ENCODE data around the gene C4A.
"Not testable (repeated sequence)": the region's sequence is repeated elsewhere in the genome, so short reads cannot be mapped to it uniquely, and the experiment has no call there.

The C4A gene

GRCh38 chr6:31981744-31982143, at the start of gene C4A:
Gene C4A (plus strand): TSS chr6:31982057. CDS start chr6:31982108, 51 bp downstream.
- not testable (repeated sequence) for DNase-seq (ENCODE audit: low read depth)

- DNase-seq (ENCODE audit: low read depth), result not testable (repeated sequence)
Measured at GRCh38 chr6:31932137-31932536, 49.7 kb upstream of the C4A start.

- no peak for DNase-seq (ENCODE audit: low read depth)
Measured at GRCh38 chr6:31933537-31933936, 48.3 kb upstream of the C4A start.

- DNase-seq (ENCODE audit: low read depth), result no peak
Measured at GRCh38 chr6:31935021-31935420, 46.8 kb upstream of the C4A start.

GRCh38 chr6:31935823-31936222, 46.0 kb upstream of the C4A start:
- no peak for DNase-seq (ENCODE audit: low read depth)

GRCh38 chr6:31940256-31940664, 41.6 kb upstream of the C4A start:
- peak; percentile 25 for DNase-seq (ENCODE audit: low read depth)

- no peak for DNase-seq (ENCODE audit: low read depth)
Measured at GRCh38 chr6:31943742-31944141, 38.1 kb upstream of the C4A start.

GRCh38 chr6:31945154-31945506, 36.7 kb upstream of the C4A start:
- DNase-seq (ENCODE audit: low read depth), result no peak

GRCh38 chr6:31945507-31946369, 36.1 kb upstream of the C4A start, which contains the start of gene CFB:
Gene CFB (plus strand): TSS chr6:31946095. CDS start chr6:31946222, 127 bp downstream.
- peak; percentile 83 for DNase-seq (ENCODE audit: low read depth)

GRCh38 chr6:31946370-31946885, 35.4 kb upstream of the C4A start:
- DNase-seq (ENCODE audit: low read depth), result no peak

GRCh38 chr6:31947070-31947675, 34.7 kb upstream of the C4A start:
- no peak for DNase-seq (ENCODE audit: low read depth)

- DNase-seq (ENCODE audit: low read depth), result no peak
Measured at GRCh38 chr6:31947864-31948263, 34.0 kb upstream of the C4A start.

GRCh38 chr6:31948306-31948705, 33.6 kb upstream of the C4A start:
- no peak for DNase-seq (ENCODE audit: low read depth)

GRCh38 chr6:31948753-31949413, 33.0 kb upstream of the C4A start:
- DNase-seq (ENCODE audit: low read depth), result no peak

- DNase-seq (ENCODE audit: low read depth), result no peak
Measured at GRCh38 chr6:31949926-31950548, 31.8 kb upstream of the C4A start.

GRCh38 chr6:31952140-31952805, 29.6 kb upstream of the C4A start:
- peak; percentile 52 for DNase-seq (ENCODE audit: low read depth)

- DNase-seq (ENCODE audit: low read depth), result no peak
Measured at GRCh38 chr6:31952890-31953289, 29.0 kb upstream of the C4A start.

- no peak for DNase-seq (ENCODE audit: low read depth)
Measured at GRCh38 chr6:31954511-31954910, 27.3 kb upstream of the C4A start.

- DNase-seq (ENCODE audit: low read depth), result no peak
Measured at GRCh38 chr6:31956796-31957195, 25.1 kb upstream of the C4A start.

- no peak for DNase-seq (ENCODE audit: low read depth)
Measured at GRCh38 chr6:31958412-31958740, 23.5 kb upstream of the C4A start.
